Karpas-422 (cell line): ENCODE measurements around the gene GRB10. TPM values are rescaled to one million over a fixed set of nuclear protein-coding genes. Genes with fewer than 3 reads are reported as not detected.

Experiments used
- DNase-seq: peaks from one replicate; pipeline ENCODE4 v3.0.0-alpha.2; 2015
- H2AFZ ChIP-seq: fragments of 200-600 bp; sonication (generic); 2 replicates; pipeline ENCODE4 v1.6.1; 2014; ENCODE audit warnings: antibody characterized with exemption, low read length, mixed read lengths
- H3K27ac ChIP-seq: fragments of 200-600 bp; sonication (generic); 2 replicates; pipeline ENCODE4 v1.5.1; 2014; ENCODE audit warnings: mild to moderate bottlenecking, low read length, moderate library complexity
- H3K27me3 ChIP-seq: fragments of 200-600 bp; sonication (generic); 2 replicates; pipeline ENCODE4 v1.6.1; 2014; ENCODE audit warnings: low read length, mixed read lengths
- H3K36me3 ChIP-seq: fragments of 200-600 bp; sonication (generic); 2 replicates; pipeline ENCODE4 v1.6.1; 2014; ENCODE audit warnings: low read length, mixed read lengths; ENCODE audit not compliant: insufficient read depth
- H3K4me1 ChIP-seq: fragments of 200-600 bp; sonication (generic); 2 replicates; pipeline ENCODE4 v1.6.1; 2014; ENCODE audit warnings: mild to moderate bottlenecking, low read length, mixed read lengths
- H3K4me2 ChIP-seq: fragments of 200-600 bp; sonication (generic); 2 replicates; pipeline ENCODE4 v1.6.1; 2014; ENCODE audit warnings: low read length, low read depth, mild to moderate bottlenecking; ENCODE audit not compliant: poor library complexity, severe bottlenecking
- H3K4me3 ChIP-seq: fragments of 200-600 bp; sonication (generic); 2 replicates; pipeline ENCODE4 v1.5.1; 2014; ENCODE audit warnings: mild to moderate bottlenecking, antibody characterized with exemption, low read length, mixed read lengths
- H3K79me2 ChIP-seq: fragments of 200-600 bp; sonication (generic); 2 replicates; pipeline ENCODE4 v1.6.1; 2014; ENCODE audit warnings: mild to moderate bottlenecking, low read length, mixed read lengths
- H3K9ac ChIP-seq: fragments of 200-600 bp; sonication (generic); 2 replicates; pipeline ENCODE4 v1.6.0; 2014; ENCODE audit warnings: low read length
- H3K9me2 ChIP-seq: fragments of 200-600 bp; sonication (generic), shearing (Covaris generic); replicated peaks from 2 replicates; pipeline ENCODE4 v1.6.0; 2014; ENCODE audit warnings: mild to moderate bottlenecking, low read length, moderate library complexity; ENCODE audit not compliant: insufficient read depth
- H3K9me3 ChIP-seq: fragments of 300-700, 200-600 bp; sonication (generic); 2 replicates; pipeline ENCODE4 v1.6.1; 2014; ENCODE audit warnings: low read length, mixed read lengths
- H4K20me1 ChIP-seq: fragments of 200-600 bp; sonication (generic); 2 replicates; pipeline ENCODE4 v1.6.1; 2014; ENCODE audit warnings: mild to moderate bottlenecking, antibody characterized with exemption, low read length, low read depth; ENCODE audit not compliant: insufficient read depth
- total RNA-seq: library from RNA; depleted of rRNA; stranded (reverse); fragments of >200 nt; shearing (Covaris generic); gene quantifications from 2 replicates; pipeline ENCODE4 v1.2.3, GENCODE V29; 2014; ENCODE audit warnings: low replicate concordance

The GRB10 gene
- total RNA-seq, 1 experiment from 2014 or later: not detected

DNA sequence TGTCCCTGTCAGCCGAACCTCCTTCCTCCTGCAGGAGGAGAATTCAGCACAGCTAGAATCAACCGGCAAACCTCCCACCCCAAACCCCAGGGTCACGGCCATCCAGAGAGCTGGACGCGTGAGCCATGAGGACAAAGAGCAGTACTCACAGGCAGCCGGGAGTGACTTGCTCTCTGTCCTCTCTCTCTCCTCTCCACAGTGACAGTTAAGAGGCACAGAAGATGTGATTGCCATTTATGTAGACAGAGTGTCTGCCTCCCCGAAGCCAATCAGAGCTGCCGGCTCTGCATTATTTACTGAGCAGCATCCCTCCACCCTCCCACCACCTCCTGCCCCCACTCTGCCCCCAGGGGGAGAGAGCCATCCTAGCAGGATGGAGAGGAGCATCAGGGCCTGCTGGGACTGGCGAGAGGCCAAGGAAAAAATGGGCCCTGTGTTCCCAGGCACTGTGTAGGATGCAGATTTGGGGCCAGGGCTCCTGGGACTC is 221.8 kb downstream of the GRB10 start:
- no peak overlapping the region for H2AFZ ChIP-seq
- no peaks in the 10 kb centered on the region for H3K36me3 ChIP-seq
- H3K4me2 ChIP-seq: no peak overlapping the region
- no peaks in the 10 kb centered on the region for H3K9me2 ChIP-seq
- no peak overlapping the region for H3K4me3 ChIP-seq
- H3K9ac ChIP-seq: no peak overlapping the region
- no peaks in the 10 kb centered on the region for H3K79me2 ChIP-seq
- no peak for DNase-seq
- H3K9me3 ChIP-seq: no peaks in the 10 kb centered on the region
- no peaks in the 10 kb centered on the region for H3K4me1 ChIP-seq
- H4K20me1 ChIP-seq: no peaks in the 10 kb centered on the region
- H3K27me3 ChIP-seq: no peaks in the 10 kb centered on the region
- H3K27ac ChIP-seq: no peak overlapping the region

DNA sequence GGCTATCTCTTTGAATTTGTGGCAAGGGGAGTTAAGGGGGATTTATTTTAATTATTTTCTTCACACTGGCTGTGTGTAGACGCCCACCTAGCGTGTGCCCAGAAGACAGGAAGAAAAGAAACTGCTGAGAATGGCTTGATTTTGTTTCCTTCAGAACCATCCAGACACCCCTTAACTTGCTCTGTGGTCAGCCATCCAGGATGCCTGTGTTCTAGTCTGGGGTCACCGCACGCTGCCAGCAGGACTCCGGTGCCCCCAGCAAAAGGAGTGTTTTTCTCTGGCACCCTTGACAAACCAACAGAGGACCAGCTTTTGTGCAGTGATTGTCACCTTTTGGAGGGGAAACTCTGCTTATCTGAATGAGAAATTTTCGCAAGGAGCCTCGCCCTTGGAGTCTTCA is 222.8 kb downstream of the GRB10 start:
- no peak overlapping the region for H3K4me2 ChIP-seq
- H3K27ac ChIP-seq: no peak overlapping the region
- no peak overlapping the region for H2AFZ ChIP-seq
- no peaks in the 10 kb centered on the region for H3K79me2 ChIP-seq
- no peaks in the 10 kb centered on the region for H3K9me3 ChIP-seq
- no peaks in the 10 kb centered on the region for H4K20me1 ChIP-seq
- no peaks in the 10 kb centered on the region for H3K4me1 ChIP-seq
- H3K36me3 ChIP-seq: no peaks in the 10 kb centered on the region
- no peak for DNase-seq
- no peaks in the 10 kb centered on the region for H3K9me2 ChIP-seq
- H3K4me3 ChIP-seq: no peak overlapping the region
- H3K27me3 ChIP-seq: no peaks in the 10 kb centered on the region
- H3K9ac ChIP-seq: no peak overlapping the region

DNA sequence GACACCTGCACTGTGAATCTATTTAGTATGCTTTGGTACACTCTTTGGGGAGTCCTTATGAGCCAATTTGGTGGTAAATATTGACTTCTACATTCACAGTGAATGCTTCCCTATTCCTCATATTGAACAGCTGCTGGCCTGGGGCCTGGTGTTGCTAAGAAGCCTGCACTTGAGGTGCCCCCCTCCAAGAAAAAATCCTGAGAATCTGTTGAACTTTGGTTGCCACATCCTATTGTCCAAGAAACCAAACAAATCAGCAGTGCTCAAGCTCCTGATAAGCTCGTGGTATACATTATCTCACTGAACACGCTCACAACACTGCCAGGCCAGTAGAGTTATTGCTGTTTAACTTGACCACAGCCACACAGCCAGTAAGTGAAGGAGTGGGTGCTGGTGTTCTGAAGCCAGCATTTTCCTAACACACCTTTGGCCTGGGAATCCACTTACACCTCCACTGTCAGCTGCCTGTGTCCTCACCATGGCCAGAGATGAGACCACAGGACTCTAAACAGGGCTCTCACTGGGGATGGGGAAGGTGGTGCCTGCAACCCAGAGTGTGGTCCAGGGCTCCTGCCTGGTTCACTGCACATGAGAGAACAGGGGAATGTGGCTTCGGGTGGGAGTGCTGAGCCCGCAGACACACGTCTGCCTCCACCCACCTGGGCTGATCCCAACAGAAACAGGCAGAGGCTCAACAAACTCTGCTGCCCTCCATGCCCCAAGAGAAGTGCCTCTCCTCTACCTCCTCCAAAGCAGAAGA is 224.2 kb downstream of the GRB10 start:
- H2AFZ ChIP-seq: no peak overlapping the region
- no peaks in the 10 kb centered on the region for H3K27me3 ChIP-seq
- no peaks in the 10 kb centered on the region for H3K36me3 ChIP-seq
- no peak overlapping the region for H3K27ac ChIP-seq
- DNase-seq: no peak
- H3K79me2 ChIP-seq: no peaks in the 10 kb centered on the region
- no peaks in the 10 kb centered on the region for H4K20me1 ChIP-seq
- no peaks in the 10 kb centered on the region for H3K9me3 ChIP-seq
- no peak overlapping the region for H3K4me2 ChIP-seq
- H3K4me1 ChIP-seq: no peaks in the 10 kb centered on the region
- H3K9ac ChIP-seq: no peak overlapping the region
- no peaks in the 10 kb centered on the region for H3K9me2 ChIP-seq
- no peak overlapping the region for H3K4me3 ChIP-seq

- Histone ChIP-seq H2AFZ (no peak overlapping the region), H3K27me3 (no peaks in the 10 kb centered on the region)
Observed at GRCh38 chr7:50557099-50557498, 225.6 kb downstream of the GRB10 start.

GRCh38 chr7:50556247-50556991 is 226.3 kb downstream of the GRB10 start:
- Histone ChIP-seq H3K9ac (no peak overlapping the region), H3K79me2 (no peaks in the 10 kb centered on the region), H3K36me3 (no peaks in the 10 kb centered on the region), H3K9me2 (no peaks in the 10 kb centered on the region), H3K27me3 (no peaks in the 10 kb centered on the region), H3K4me1 (no peaks in the 10 kb centered on the region), H4K20me1 (no peaks in the 10 kb centered on the region), H2AFZ (no peak overlapping the region), H3K9me3 (no peaks in the 10 kb centered on the region), H3K4me2 (no peak overlapping the region), H3K27ac (no peak overlapping the region), H3K4me3 (no peak overlapping the region)
- DNase-seq: no peak

More at GRCh38 chr7:50557099-50557498, 225.6 kb downstream of the GRB10 start:
- Histone ChIP-seq H4K20me1 (no peaks in the 10 kb centered on the region), H3K4me1 (no peaks in the 10 kb centered on the region), H3K9ac (no peak overlapping the region), H3K4me2 (no peak overlapping the region), H3K27ac (no peak overlapping the region), H3K79me2 (no peaks in the 10 kb centered on the region), H3K9me2 (no peaks in the 10 kb centered on the region), H3K4me3 (no peak overlapping the region), H3K36me3 (no peaks in the 10 kb centered on the region), H3K9me3 (no peaks in the 10 kb centered on the region)
- DNase-seq: no peak

GRCh38 chr7:50555594-50556140 is 227.0 kb downstream of the GRB10 start:
- no peak overlapping the region for H3K4me2 ChIP-seq
- H3K9me3 ChIP-seq: no peaks in the 10 kb centered on the region
- no peaks in the 10 kb centered on the region for H4K20me1 ChIP-seq
- no peak overlapping the region for H2AFZ ChIP-seq
- no peak overlapping the region for H3K9ac ChIP-seq
- no peaks in the 10 kb centered on the region for H3K36me3 ChIP-seq
- H3K27ac ChIP-seq: no peak overlapping the region
- no peak for DNase-seq
- no peaks in the 10 kb centered on the region for H3K27me3 ChIP-seq
- H3K4me3 ChIP-seq: no peak overlapping the region
- H3K9me2 ChIP-seq: no peaks in the 10 kb centered on the region
- no peaks in the 10 kb centered on the region for H3K4me1 ChIP-seq
- no peaks in the 10 kb centered on the region for H3K79me2 ChIP-seq

DNA sequence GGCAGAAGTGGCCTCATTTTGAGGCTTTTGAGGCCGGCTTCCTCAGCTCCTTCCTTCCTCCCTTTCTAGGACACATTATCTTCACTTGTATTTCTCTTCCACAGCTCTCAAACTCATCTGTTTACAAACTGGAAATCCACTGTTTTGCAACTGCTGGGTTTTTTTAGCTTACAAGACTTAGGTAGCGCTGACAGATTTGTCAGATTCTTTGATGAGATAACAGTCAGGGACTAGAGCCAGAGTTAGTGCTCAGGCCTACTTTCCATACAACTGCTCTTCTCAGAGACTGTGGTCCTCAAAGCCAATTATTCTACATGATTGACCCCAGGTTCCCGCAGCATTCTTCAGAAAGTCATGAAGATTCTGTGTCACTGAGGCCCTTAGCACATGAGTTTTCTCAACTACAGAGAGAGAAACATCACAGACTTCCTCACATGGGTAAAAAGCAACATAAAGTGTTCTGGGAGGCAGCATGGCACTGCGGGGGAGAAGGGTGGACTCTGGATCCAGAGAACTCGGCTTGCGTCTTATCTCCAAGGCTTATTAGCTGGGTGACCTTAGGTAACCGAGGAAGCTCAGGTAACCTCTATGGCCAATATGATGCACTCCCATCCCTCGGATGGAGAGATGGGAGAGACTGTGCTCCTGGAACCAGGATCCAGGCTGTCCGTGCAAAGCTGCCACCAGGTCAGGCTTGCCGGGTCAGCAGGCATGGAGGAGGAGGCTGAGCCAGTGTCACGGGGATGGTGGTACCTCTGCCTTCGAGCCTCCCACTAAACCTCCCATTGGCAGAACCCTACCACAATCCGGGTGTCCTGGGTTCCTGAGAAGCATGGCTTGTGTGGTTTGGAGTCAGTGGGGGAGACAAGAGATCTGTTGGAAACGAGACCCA is 228.0 kb downstream of the GRB10 start:
- no peaks in the 10 kb centered on the region for H3K36me3 ChIP-seq
- no peaks in the 10 kb centered on the region for H3K79me2 ChIP-seq
- H3K4me1 ChIP-seq: no peaks in the 10 kb centered on the region
- no peak overlapping the region for H3K4me2 ChIP-seq
- no peak for DNase-seq
- no peak overlapping the region for H2AFZ ChIP-seq
- H3K27ac ChIP-seq: no peak overlapping the region
- H3K9me3 ChIP-seq: no peaks in the 10 kb centered on the region
- no peaks in the 10 kb centered on the region for H4K20me1 ChIP-seq
- H3K9ac ChIP-seq: no peak overlapping the region
- no peak overlapping the region for H3K4me3 ChIP-seq
- H3K27me3 ChIP-seq: no peaks in the 10 kb centered on the region
- no peaks in the 10 kb centered on the region for H3K9me2 ChIP-seq
